PC-9 (cell line): ENCODE results near the gene GUCY1A2.

Experiments used
- EZH2 ChIP-seq: fragments of 200-600 bp; sonication (generic); IDR thresholded peaks from 2 replicates; pipeline ENCODE4 v1.8.0; 2017; ENCODE audit warnings: antibody characterized with exemption, low read depth
- TF ChIP-seq, protein P1 (sequence below): fragments of 200-600 bp; sonication (generic); conservative IDR thresholded peaks from 2 replicates; pipeline ENCODE4 v1.6.1; 2017; ENCODE audit warnings: mixed run types, antibody characterized with exemption, mild to moderate bottlenecking, moderate library complexity

DNA sequence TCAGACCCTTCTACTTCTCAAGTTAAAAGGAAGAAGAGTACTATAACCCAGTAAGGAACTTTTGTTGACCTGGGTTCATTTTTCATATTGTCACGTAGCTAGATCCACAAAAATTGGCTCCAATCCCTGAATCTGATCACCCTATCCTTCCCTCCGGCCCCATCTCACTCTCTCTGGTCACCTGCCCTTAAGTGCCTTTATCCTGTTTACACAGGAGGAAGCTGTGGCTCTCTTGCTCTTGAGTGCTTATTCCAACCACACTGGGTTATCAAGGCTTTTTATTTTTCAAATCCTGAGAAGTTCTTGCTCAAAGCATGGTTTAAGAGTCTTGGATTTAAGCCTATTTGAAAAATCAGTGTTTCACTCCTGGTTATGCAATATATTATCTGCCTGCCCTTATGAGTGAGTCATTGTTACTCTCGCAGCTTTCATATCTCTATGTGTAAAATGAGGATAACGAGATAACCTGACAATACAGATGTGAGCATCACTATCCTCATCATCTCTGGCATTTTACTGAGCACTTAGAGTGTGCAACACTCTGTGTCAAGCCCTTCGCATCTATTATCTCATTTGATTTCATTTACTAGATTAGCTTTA, 293.9 kb downstream of the GUCY1A2 start:
- TF ChIP-seq, protein P1, sequence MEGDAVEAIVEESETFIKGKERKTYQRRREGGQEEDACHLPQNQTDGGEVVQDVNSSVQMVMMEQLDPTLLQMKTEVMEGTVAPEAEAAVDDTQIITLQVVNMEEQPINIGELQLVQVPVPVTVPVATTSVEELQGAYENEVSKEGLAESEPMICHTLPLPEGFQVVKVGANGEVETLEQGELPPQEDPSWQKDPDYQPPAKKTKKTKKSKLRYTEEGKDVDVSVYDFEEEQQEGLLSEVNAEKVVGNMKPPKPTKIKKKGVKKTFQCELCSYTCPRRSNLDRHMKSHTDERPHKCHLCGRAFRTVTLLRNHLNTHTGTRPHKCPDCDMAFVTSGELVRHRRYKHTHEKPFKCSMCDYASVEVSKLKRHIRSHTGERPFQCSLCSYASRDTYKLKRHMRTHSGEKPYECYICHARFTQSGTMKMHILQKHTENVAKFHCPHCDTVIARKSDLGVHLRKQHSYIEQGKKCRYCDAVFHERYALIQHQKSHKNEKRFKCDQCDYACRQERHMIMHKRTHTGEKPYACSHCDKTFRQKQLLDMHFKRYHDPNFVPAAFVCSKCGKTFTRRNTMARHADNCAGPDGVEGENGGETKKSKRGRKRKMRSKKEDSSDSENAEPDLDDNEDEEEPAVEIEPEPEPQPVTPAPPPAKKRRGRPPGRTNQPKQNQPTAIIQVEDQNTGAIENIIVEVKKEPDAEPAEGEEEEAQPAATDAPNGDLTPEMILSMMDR = no peak
- TF ChIP-seq EZH2 = no peak
